ENCODE measurements around the gene C17orf114.

C17orf114 gene

GRCh38 chr17:4788159-4788806, 13.8 kb downstream of the C17orf114 start:
- no peak for DNase-seq (ENCODE audit: low read depth)

DNA sequence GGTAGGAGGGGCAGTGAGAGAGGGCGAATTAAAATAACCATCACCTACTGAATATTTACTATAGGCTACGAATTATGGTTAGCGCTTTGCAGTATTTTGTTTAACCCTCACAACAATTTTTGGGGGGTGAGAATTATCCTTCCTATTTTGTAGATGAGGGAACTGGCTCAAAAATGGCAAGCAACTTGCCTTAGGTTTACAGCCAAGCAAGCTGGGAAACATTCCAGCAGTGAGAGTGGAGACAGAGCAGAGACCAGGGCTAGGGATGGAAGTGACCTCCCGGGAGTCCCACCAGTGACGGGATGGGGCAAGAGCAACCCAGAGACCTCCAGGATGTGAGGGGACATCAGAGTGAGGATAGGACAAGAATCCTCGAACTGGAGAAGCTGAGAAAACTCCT, 15.6 kb downstream of the C17orf114 start:
- no peak for DNase-seq (ENCODE audit: low read depth)

DNA sequence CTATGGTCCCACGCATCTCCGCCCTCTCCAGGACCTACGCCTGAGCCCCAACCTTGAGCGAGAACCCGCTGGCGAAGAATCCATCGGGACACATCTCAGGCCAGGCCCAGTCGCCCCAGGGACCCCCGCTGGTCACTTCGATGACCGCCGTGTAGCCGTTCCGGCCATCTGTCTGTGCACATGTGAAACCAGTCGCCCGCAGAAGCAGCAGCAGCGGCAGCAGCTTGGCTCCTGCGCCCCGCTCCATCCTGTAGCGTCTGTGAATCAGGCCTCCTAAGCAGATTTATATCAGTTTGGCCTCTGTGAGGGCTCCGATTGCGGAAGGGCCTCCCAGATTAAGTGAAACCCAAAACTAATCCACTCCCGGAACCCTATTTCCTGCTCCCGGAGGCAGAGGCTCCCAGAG, 16.0 kb downstream of the C17orf114 start, which contains the start of gene VMO1:
TSS of gene VMO1 (minus strand) at position 259 of the 406 bp plus-strand sequence. CDS start at position 247, 12 bp downstream.
- DNase-seq (ENCODE audit: low read depth) = no peak

DNA sequence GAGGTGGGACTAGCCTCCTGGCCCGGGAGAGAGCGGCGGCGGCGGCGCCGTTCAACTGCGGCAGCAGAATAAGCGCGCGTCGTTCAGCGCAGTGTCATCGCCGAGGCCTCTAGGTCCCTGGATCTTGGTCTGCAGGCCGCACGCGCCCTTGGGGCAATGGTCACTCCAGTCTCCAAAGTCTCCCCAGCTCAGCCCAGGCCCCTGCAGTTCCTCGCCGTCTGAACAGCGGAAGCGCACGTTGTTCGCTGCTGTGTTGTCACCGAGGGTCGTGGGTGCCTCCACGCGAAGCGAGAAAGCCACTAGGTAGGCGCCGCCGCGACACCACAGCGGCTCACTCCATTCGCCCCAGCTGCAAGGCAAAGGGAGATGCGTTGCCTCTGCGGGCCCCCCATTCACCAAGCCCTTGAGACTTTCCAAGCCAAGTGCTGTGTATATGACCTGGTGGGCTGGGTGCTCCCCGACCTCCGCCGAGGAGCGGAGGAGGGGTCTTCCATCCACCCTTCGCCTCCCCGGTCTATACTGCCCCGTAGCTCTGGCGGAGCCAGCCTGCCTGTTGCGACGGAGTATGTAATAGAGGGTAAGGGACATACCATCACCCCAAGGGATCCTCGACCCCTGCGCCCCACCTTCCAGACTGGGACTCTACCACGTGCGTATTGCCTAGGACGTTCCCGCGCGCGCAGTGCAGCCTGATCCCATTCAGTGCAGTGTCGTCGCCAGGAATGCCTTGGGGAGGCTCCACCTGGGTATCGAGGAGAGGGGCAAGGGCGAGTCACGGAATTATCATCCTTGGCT, 16.6 kb downstream of the C17orf114 start:
- no peak for DNase-seq (ENCODE audit: low read depth)

DNA sequence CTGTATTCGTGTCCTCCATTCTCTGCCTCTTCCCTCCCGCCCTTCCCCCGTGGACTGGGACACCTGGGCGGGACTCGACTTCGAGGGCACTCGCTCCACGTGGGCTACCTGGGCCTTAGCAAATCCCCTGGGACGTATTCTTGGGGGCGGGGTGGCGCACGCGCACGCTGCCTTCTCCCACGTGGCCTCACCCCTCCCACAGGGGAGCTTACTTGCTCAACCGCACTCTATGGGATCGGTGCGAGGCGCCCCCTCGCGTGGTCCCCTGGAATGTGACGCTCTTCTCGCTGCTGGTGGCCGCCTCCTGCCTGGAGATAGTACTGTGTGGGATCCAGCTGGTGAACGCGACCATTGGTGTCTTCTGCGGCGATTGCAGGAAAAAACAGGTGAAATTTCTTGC, 19.5 kb downstream of the C17orf114 start:
- no peak for DNase-seq (ENCODE audit: low read depth)

DNA sequence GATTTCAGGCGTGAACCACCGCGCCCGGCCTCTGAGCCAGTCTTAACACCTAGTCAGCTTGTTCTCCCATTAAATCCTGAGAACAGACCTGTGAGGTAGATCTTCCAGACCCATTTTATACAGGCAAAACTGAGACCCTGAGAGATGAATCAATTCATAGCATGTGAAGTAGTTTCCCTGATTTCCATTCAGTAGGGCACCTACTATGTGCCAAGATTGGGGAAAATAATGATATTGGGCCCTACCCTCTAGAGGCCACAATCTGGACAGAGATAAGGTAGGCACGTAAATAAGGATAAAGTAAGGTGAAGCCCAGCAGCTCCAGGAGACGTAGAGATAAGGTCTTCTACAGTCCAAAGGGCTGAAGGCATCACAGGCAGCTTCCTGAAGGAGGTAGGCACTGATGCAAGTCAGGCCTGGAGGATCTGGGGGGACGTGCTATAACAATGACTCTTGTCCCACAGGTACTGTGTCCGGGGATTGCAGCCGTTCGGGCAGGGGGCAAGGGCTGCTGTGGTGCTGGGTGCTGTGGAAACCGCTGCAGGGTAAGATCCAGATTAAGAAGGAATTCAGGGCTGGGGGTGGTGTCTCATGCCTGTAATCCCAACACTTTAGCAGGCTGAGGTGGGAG, 21.7 kb downstream of the C17orf114 start:
- DNase-seq (ENCODE audit: low read depth) = no peak

GRCh38 chr17:4777969-4778760, 24.0 kb downstream of the C17orf114 start:
- DNase-seq (ENCODE audit: low read depth) = no peak

GRCh38 chr17:4772235-4772613, 29.9 kb downstream of the C17orf114 start:
- DNase-seq (ENCODE audit: low read depth) = no peak

- no peak for DNase-seq (ENCODE audit: low read depth)
Observed at GRCh38 chr17:4771519-4772234, 30.5 kb downstream of the C17orf114 start, which contains the start of gene TM4SF5. TM4SF5 (plus strand) TSS chr17:4771886; CDS start chr17:4771923, 37 bp downstream.

GRCh38 chr17:4769628-4770027, 32.5 kb downstream of the C17orf114 start:
- no peak for DNase-seq (ENCODE audit: low read depth)

DNA sequence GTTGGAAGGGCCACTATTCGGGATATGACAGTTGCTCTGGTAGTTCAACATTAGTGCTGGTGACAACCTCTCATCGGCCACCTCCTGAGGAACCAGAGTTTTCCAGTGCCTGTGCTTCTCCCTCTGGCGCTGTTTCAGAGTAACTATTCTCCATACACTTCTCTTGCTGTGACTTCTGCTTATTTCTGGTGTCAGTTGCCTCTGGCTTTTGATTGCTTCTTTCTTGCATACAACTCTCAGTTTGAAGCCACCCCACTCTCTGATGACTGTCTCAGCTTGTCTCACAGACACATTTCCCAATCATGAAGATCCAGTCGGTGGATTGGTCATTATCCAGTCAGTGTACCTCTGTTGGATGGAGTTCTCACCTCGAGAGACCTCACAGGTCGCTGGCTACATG, 33.8 kb downstream of the C17orf114 start:
- no peak for DNase-seq (ENCODE audit: low read depth)

GRCh38 chr17:4766723-4767122, 35.4 kb downstream of the C17orf114 start:
- no peak for DNase-seq (ENCODE audit: low read depth)

DNA sequence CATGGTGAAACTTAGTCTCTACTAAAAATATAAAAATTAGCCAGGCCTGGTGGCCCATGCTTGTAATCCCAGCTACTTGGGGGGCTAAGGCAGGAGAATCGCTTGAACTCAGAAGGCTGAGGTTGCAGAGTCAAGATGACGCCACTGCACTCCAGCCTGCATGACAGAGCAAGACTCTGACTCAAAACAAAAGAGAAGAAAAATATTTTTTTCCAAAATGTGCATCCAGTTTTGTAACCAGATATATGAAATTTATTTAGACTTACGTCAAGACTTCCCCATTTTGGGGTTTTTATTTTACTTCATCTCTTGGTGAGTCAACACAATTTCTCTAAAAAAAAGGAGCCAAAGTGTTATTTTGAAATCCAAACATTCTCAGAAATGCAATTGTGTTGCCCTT, 35.9 kb downstream of the C17orf114 start:
- no peak for DNase-seq (ENCODE audit: low read depth)

DNA sequence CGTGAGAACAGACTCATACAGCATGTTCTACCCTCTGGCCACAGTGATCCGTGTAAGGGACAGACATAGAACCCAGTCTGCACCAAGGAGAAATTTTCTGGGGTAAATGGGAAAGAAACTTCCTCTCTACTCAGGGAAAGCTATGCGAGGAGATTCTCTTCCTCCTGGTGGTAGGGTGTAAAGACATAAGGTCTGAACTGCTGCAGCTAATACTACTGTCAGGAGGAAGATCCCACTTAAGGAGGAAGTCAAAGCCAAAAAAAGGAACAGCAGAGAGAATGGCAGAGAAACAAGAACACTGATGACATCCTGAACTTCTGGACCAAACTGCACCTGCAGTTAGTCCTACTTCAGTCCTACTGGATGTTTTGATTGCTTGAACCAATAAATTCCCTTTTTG, 37.5 kb downstream of the C17orf114 start:
- no peak for DNase-seq (ENCODE audit: low read depth)

DNA sequence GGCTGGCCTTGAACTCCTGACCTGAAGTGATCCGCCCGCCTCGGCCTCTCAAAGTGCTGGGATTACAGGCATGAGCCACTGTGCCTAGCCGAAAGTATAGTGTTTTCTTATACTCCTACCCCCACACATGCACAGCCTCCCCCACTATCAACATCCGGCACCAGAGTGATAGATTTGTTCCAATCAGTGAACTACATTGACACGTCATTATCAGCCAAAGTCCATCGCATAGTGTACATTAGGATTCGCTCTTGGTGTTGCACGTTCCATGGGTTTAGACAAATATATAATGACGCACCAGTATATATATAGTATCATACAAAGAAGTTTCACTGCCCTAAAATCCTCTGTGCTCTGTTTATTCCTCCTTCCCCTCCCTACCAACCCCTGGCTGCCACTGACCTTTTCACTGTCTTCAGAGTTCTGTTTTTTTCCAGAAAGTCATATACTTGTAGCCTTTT, 42.3 kb downstream of the C17orf114 start:
- DNase-seq (ENCODE audit: low read depth) = no peak

DNA sequence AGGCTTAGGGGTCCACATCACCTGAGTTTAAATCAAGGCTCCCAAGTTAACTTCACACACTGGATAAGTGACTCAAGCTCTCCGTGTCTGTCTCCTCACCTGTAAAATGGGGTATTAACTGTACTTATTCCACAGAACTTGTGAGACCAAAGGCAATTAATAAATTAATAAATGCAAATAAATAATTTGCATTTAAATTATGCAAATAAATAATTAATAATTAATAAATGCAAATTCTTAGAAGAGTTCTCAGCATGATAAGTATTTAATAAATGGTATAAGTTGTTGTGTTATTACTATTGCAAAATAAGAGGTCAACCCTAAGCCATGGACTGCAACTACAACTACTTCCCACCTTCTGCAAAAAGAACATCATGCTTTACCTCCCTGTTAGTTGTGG, 48.7 kb downstream of the C17orf114 start:
- no peak for DNase-seq (ENCODE audit: low read depth)

GRCh38 chr17:4751932-4752331, 50.2 kb downstream of the C17orf114 start:
- DNase-seq (ENCODE audit: low read depth) = no peak
